Vagina (tissue), 2 donors: ENCODE data around the gene PRKAR1B. TPM values are rescaled to one million over a fixed set of nuclear protein-coding genes. Genes with fewer than 3 reads are reported as not detected.

Experiments
- DNase-seq, 2 donors: peaks; one replicate each; pipeline ENCODE4 v3.0.0-alpha.2; 2017; ENCODE audit errors: extremely low spot score in 2 of 2
- H3K27ac ChIP-seq: fragments of 200-600 bp; sonication (generic); one replicate; pipeline ENCODE4 v1.5.1; 2019
- H3K27me3 ChIP-seq: fragments of 200-600 bp; sonication (generic); one replicate; pipeline ENCODE4 v1.5.1; 2019
- H3K36me3 ChIP-seq, 2 donors: fragments of 200-600 bp; sonication (generic); one replicate each; pipeline ENCODE4 v1.5.1; 2017 to 2019
- H3K4me1 ChIP-seq: fragments of 200-600 bp; sonication (generic); one replicate; pipeline ENCODE4 v1.5.1; 2019
- H3K4me3 ChIP-seq, 2 donors: fragments of 200-600 bp; sonication (generic); 1 replicate in 1 of 2; 2 replicates in 1 of 2; pipeline ENCODE4 v1.5.1; 2016 to 2019
- H3K9me3 ChIP-seq: fragments of 200-600 bp; sonication (generic); one replicate; pipeline ENCODE4 v1.5.1; 2019
- POLR2A ChIP-seq, 2 donors: fragments of 450-650 bp; IDR thresholded peaks; one replicate each; pipeline ENCODE4 v1.6.1; 2017; ENCODE audit warnings: antibody characterized with exemption in 2 of 2, mild to moderate bottlenecking in 2 of 2, moderate library complexity in 2 of 2
- POLR2AphosphoS5 ChIP-seq, 2 donors: sonication (generic); formaldehyde crosslinking; IDR thresholded peaks; one replicate each; pipeline ENCODE4 v1.9.0; 2017; ENCODE audit warnings: antibody characterized with exemption in 2 of 2, mild to moderate bottlenecking in 2 of 2, low read depth in 1 of 2; ENCODE audit not compliant: insufficient read depth in 1 of 2
- intact Hi-C: fragments of 100-400 bp; cut with DNase I; formaldehyde crosslinking; loops from one replicate; pipeline ENCODE4 v1.15.1; 2023
- total RNA-seq: library from RNA; depleted of rRNA; stranded (reverse); fragments of >200 nt; gene quantifications from one replicate; pipeline ENCODE4 v1.2.3, GENCODE V29; 2016
- TF ChIP-seq, protein P1 (sequence below), 3 experiments: fragments of 450-650 bp in 2 of 3; fragments of 200-600 bp in 1 of 3; sonication (generic) in 1 of 3; IDR thresholded peaks; one replicate each; pipeline ENCODE4 v1.5.1; 2017 to 2019; ENCODE audit warnings: antibody characterized with exemption in 3 of 3, mild to moderate bottlenecking in 2 of 3, moderate library complexity in 2 of 3

The PRKAR1B gene
- total RNA-seq, 1 donor from 2014 or later: 31.4 TPM

GRCh38 chr7:680411-681127 is 46.5 kb downstream of the PRKAR1B start:
- DNase-seq: no peak
- Histone ChIP-seq H3K4me1 (no peaks in the 10 kb centered on the region), H3K4me3 (no peak overlapping the region), H3K27ac (no peak overlapping the region), H3K9me3 (peaks cover 3% of the 10 kb centered on the region), H3K27me3 (no peaks in the 10 kb centered on the region), H3K36me3 (peaks cover 0 to 8% of the 10 kb centered on the region in 2 donors)
- TF ChIP-seq, protein P1, sequence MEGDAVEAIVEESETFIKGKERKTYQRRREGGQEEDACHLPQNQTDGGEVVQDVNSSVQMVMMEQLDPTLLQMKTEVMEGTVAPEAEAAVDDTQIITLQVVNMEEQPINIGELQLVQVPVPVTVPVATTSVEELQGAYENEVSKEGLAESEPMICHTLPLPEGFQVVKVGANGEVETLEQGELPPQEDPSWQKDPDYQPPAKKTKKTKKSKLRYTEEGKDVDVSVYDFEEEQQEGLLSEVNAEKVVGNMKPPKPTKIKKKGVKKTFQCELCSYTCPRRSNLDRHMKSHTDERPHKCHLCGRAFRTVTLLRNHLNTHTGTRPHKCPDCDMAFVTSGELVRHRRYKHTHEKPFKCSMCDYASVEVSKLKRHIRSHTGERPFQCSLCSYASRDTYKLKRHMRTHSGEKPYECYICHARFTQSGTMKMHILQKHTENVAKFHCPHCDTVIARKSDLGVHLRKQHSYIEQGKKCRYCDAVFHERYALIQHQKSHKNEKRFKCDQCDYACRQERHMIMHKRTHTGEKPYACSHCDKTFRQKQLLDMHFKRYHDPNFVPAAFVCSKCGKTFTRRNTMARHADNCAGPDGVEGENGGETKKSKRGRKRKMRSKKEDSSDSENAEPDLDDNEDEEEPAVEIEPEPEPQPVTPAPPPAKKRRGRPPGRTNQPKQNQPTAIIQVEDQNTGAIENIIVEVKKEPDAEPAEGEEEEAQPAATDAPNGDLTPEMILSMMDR (IDR thresholded peaks at IDR 0.05): no peak
- TF ChIP-seq POLR2AphosphoS5 (IDR thresholded peaks at IDR 0.05; ENCODE audit: insufficient read depth in 1 of 2, low read depth in 1 of 2): no peak
- no peak for TF ChIP-seq POLR2A (IDR thresholded peaks at IDR 0.05)
- intact Hi-C loops: no loop called here

GRCh38 chr7:676972-677385 is 50.1 kb downstream of the PRKAR1B start:
- Histone ChIP-seq H3K36me3 (peaks cover 0 to 8% of the 10 kb centered on the region in 2 donors), H3K27ac (no peak overlapping the region), H3K9me3 (no peaks in the 10 kb centered on the region), H3K27me3 (no peaks in the 10 kb centered on the region), H3K4me1 (no peaks in the 10 kb centered on the region), H3K4me3 (no peak overlapping the region)
- no peak for DNase-seq
- TF ChIP-seq POLR2A (IDR thresholded peaks at IDR 0.05) (no peak), POLR2AphosphoS5 (IDR thresholded peaks at IDR 0.05; ENCODE audit: insufficient read depth in 1 of 2, low read depth in 1 of 2) (no peak)
- intact Hi-C loops: no loop called here

GRCh38 chr7:676246-676971 is 50.7 kb downstream of the PRKAR1B start:
- no peaks in the 10 kb centered on the region for H3K4me1 ChIP-seq
- DNase-seq: no peak
- intact Hi-C loops: no loop called here
- no peaks in the 10 kb centered on the region for H3K9me3 ChIP-seq
- TF ChIP-seq, protein P1 (IDR thresholded peaks at IDR 0.05): no peak
- TF ChIP-seq POLR2AphosphoS5 (IDR thresholded peaks at IDR 0.05; ENCODE audit: insufficient read depth in 1 of 2, low read depth in 1 of 2) (no peak), POLR2A (IDR thresholded peaks at IDR 0.05) (no peak)
- no peak overlapping the region for H3K27ac ChIP-seq
- H3K36me3 ChIP-seq: peaks cover 0 to 8% of the 10 kb centered on the region in 2 donors
- no peaks in the 10 kb centered on the region for H3K27me3 ChIP-seq
- H3K4me3 ChIP-seq: no peak overlapping the region

DNA sequence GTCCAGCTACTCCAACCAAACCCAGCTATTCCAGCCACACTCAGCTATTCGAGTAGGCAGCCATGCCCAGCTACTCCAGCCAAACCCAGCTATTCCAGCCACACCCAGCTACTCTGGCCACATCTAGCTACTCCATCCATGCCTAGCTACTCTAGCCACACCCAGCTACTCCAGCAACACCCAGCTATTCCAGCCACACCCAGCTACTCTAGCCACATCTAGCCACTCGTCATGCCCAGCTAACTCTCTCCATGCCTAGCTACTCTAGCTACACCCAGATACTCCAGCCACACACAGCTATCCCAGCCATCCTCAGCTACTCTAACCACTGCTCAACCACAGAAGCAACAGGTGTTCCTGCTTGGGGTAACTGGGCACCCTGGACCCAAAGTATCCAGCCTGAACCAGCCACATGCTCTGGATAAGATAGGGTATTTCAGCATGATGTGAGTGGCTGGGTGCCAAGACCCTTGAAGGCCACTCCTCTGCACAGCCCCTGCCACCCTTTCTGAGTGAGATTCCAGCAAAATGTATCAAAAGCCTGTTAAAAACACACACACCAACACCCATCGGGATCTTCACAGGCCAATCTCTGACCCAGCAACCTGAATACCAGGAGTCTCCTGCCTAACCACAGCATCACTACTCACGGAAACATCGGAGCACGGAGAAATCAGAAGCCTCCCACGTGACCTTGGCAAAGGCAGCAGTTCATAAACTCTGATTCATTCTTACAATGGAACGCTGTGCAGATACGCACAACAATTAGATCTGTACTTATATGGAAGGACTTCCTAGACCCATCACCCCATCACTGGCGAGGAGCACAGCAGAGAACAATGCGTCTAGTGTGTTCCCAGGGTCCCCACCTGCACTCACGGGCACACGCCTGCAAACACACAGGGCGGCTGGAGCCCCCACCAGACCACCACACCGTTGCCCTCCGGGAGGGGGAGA is 52.3 kb downstream of the PRKAR1B start:
- Histone ChIP-seq H3K4me1 (no peaks in the 10 kb centered on the region), H3K4me3 (no peak overlapping the region), H3K9me3 (no peaks in the 10 kb centered on the region), H3K36me3 (no peaks in the 10 kb centered on the region), H3K27me3 (no peaks in the 10 kb centered on the region), H3K27ac (no peak overlapping the region)
- no peak for DNase-seq
- intact Hi-C loops: no loop called here
- TF ChIP-seq POLR2AphosphoS5 (IDR thresholded peaks at IDR 0.05; ENCODE audit: insufficient read depth in 1 of 2, low read depth in 1 of 2) (no peak), POLR2A (IDR thresholded peaks at IDR 0.05) (no peak)
- TF ChIP-seq, protein P1 (IDR thresholded peaks at IDR 0.05): no peak
